ENCODE measurements around the gene DENR.

DNA sequence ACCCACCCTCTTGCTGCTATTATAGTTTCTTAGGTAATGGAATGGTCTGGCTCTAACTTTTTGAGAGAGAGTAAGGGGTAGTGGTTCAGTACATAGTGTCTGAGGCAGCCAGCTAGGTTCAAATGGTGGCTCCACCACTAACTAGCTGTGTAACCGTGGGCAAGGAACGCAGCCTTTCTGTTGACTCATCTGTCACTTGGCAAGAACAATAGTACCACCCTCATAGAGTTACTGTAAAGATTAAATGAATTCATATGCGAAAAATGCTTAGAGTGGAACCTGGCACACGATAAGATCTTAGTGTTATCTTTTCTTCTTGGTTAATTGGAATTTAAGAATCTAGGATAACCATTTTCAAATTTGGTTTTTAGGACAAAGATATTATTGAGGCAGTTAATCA is 35.8 kb downstream of the DENR start:
- TF ChIP-seq CTCF (conservative IDR thresholded peaks at IDR 0.05; ENCODE audit: low read depth, low read length), result no peak
- no peak for TF ChIP-seq EZH2 (IDR thresholded peaks at IDR 0.05; ENCODE audit: borderline replicate concordance, low read depth, low read length, poor library complexity, severe bottlenecking)
